Left renal cortex interstitium (tissue), 4 donors: ENCODE data around the gene RCOR1. TPM values are rescaled to one million over a fixed set of nuclear protein-coding genes. Genes with fewer than 3 reads are reported as not detected.
"Not testable (repeated sequence)": the region's sequence is repeated elsewhere in the genome, so short reads cannot be mapped to it uniquely, and the experiment has no call there.

ENCODE experiments used
- DNase-seq, 4 donors: peaks; one replicate each; pipeline ENCODE4 v3.0.0-alpha.2; 2013; ENCODE audit warnings: low read depth in 4 of 4, low spot score in 2 of 4, missing footprints in 1 of 4
- polyA plus RNA-seq, 4 donors: library from polyadenylated mRNA; unstranded; fragments of 120-200 nt; gene quantifications; one replicate each; pipeline ENCODE4 v1.2.1, GENCODE V29; 2013; ENCODE audit not compliant: insufficient read length in 4 of 4

Gene RCOR1
- polyA plus RNA-seq, 4 donors, result 31.0 to 42.5 (median 37.8) TPM

DNA sequence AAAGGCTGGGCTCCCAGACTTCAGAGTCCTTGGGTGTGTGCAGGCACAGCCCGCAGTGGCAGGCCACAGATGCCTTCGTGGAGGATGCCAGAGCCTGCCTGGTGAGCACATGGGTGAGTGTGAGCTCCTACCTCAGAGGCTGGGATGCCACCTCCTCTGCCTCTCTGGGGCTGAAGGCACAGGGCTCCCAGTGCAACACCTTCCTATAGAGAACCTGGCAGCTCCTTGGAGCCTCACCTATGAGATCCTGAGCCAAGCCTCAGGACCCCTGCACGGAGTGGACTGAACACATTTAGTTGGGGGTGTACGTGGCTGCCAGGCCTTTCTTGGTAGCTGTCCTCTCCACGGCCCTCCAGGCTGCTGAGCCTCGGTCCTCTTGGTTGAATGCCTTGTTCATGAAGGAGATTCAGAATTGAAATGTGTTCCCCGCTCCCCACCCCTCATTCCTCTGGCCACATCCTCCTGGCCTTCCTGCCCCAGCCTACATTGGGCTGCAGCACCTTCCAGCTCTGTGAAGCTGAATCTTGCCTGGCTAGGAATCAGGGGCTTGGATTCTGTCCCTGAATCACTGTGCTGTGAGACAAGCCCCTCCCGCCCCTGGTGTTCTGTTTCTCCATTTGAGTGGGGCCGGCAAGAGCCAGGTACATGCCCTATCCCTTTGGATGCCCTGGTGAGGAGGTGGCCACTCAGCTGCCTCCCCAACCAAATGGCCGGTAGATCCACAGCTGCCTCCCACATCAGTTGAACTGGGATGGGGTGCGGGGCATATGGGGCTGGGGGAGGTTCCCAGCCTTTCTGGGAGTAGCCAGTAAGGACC lies 146.1 kb downstream of the RCOR1 start:
- DNase-seq, result no peak

DNA sequence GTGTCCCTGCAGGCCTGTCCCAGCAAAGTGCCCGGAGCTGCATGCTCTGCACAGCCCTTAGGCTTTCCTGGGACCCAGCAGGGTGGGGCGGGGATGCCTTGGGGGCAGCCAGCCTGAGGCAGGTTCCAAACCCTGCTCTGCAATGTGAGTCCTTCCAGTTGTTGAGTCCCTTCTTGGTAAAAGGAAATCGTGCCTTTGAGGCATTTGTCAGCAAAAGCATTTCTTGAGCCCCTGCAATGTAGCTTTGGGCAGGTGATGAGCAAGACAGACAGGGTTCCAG lies 146.7 kb downstream of the RCOR1 start:
- DNase-seq, result no peak

GRCh38 chr14:102746634-102747438 lies 154.4 kb downstream of the RCOR1 start:
- DNase-seq, result no peak

DNA sequence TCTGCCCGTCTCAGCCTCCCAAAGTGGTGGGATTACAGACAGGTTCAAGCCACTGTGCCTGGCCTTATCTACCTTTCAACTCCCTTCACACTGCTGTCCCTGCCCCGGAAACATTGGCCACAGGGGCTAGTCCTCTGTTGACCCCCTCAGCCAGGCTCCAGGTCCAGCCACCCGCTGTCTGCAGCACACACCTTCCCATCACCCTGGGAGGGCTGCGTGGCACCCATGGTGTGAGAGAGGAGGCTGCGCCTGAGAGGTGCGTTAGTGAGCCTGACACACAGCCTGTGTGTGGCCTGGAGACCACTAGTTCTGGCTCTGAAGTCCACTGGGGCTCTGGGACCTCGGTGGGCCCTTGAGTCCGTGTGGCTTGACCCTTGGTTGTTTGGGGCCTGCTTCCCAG lies 156.4 kb downstream of the RCOR1 start:
- DNase-seq, result no peak

- no peak for DNase-seq
Observed at GRCh38 chr14:102749393-102750305, 157.2 kb downstream of the RCOR1 start.

- DNase-seq, result no peak
Observed at GRCh38 chr14:102750376-102750775, 157.9 kb downstream of the RCOR1 start.

GRCh38 chr14:102751088-102751487 lies 158.6 kb downstream of the RCOR1 start:
- no peak for DNase-seq

GRCh38 chr14:102752239-102752847 lies 159.9 kb downstream of the RCOR1 start:
- no peak for DNase-seq

DNA sequence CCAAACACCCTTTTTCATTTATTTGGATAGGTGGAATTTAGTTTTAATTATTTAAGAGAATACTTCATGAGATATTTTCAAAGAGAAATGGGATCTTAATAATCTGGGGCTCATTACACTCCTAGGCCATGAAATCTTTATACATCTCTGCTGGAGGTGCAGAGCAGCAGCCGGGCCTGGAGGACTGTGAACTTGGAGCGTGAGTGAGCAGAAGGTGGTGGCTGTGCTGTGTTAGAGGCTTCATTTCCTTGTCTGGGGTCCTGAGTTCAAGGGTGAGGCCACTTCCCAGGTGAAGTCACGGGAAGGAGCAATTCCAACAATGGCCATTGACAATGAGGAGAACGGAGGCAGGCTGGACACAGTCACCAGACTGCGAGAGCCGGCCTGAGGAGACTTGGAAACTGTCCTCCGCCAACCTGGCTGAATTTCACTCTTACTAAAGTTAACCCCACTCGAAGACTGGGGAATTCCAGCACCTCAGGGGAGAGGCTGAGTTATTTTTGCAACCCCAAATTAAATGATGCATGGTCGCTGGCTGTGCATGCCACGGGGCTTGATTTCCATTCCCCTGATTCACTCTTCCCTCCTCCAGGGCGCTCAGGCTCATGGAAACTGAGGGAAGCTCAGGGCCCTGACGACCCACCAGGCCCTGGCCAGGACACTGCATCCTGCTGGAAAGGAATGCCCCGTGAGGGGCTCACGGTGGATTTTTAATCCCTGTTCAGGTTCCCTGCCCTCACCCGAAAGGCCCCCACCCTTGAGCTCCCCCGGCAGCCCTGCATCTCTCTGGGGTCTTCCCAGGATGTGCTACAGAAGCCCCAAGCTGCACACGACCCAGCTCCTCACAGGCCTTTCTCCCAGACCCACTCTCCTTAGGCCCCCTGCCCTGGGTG lies 162.2 kb downstream of the RCOR1 start:
- no peak for DNase-seq

DNA sequence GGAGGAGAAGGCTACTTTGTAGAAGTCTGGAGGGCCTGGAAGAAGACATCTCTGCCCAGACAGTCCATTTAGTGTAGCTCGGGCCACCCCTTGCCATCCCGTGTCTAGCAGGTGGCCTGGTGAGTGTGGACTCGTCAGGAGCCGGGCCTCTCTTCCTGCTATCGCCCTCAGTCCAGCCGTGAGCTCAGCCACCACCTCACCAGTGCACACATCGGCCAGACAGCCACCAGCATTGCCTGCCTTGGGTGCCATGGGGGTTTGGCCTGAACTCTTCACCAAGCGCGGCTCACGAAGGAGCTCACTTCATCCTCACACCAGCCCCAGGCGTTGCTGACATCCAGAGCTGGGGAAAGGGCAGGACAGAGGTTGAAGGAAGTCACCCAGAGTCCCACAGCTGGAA lies 165.2 kb downstream of the RCOR1 start:
- DNase-seq, result no peak

DNA sequence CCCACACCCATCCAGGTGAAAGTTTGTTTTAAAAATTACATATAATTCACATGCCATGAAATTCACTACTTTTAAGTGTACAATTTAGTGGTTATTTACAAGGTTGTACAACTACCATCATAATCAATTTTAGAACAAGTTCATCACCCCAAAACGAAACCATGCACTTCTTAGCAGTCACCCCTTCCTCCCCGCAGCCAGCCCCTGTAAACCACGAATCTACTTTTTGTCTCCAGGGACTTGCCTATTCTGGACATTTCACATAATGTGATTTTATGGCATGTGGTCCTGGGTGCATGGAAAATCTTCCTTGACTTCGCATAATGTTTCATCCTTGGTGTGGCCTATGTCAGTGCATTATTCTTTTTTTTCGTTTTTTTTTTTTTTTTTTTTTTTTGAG lies 165.6 kb downstream of the RCOR1 start:
- no peak for DNase-seq

- DNase-seq, result no peak
Observed at GRCh38 chr14:102759456-102760187, 167.2 kb downstream of the RCOR1 start.

DNA sequence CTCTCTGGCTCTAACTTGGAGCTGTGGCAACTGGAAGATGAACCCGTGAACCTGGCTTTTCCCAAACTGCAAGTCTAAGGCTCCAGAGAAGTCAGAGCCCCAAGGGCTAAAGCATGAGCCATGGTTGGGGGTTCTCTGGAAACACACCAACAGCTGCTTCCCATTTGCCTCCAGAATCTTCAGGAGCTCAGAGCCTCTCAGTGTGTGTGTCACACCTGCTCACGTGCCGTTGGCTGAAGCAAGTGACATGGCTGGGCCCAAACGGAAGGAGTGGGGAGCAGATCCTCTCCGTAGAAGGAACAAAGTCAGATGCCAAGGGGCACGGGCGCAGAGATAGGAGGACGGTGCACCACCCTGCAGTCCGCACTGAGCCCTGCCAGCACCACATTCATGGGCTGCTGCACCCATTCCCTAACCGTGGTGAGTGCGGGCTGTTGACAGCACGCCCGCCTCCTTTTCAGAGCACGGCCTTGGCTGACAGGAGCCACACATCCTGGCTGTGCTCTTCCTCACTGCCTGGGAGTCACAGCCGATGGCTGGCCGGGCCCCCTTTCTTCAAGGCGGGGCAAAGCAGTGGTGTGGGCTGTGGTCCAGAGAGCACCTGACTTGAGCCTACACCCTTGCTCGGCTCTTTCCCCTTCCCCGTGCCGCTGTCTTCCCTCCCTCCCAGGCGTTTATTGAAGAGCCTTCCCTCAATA lies 168.2 kb downstream of the RCOR1 start:
- no peak for DNase-seq

- DNase-seq, result no peak
Observed at GRCh38 chr14:102761206-102761605, 168.8 kb downstream of the RCOR1 start.

- DNase-seq, result no peak
Observed at GRCh38 chr14:102764220-102764671, 171.8 kb downstream of the RCOR1 start.

- not testable (repeated sequence) for DNase-seq
Observed at GRCh38 chr14:102765770-102766169, 173.3 kb downstream of the RCOR1 start.

DNA sequence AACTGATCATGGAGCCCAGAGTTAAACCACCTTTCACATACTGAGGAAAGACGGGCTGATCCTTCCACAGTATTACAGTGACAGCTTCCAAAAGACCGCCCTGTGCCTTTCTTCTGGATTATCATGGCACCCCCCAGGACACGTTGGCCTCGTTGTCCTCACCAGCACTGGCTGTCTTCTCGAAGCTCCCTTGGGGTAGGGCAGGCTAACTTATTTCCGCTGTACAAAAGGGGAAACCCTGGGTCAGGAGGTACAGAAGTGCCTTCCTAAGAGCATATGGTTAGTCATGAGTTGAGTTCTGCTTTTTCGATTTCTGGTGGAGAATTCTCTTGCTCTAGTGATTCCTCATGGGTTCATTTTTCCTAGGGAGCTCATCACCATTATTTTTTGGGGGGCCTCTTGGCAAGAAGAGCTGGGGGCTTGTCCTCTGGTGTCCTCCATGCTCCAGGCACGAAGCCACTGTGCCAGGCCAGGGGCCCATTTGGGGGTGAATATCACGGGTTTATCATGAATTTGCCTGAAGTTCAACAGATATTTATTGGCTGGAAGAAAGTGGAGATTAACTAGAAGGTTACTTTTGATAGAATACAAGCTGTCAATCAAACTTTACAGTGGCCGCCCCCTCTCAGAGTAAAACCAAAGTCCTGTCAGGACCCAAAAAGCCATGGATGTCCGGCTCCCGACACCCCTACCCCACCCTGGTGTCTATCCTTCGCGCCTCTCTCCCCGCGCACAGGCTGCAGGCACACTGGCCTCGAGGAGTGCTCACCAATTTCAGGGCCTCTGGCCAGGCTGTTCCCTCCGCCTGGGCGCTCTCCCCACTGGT lies 176.0 kb downstream of the RCOR1 start:
- DNase-seq, result no peak

GRCh38 chr14:102769049-102769327 lies 176.5 kb downstream of the RCOR1 start:
- DNase-seq, result no peak
